ENCODE data around the gene MYO1C.

Gene MYO1C

DNA sequence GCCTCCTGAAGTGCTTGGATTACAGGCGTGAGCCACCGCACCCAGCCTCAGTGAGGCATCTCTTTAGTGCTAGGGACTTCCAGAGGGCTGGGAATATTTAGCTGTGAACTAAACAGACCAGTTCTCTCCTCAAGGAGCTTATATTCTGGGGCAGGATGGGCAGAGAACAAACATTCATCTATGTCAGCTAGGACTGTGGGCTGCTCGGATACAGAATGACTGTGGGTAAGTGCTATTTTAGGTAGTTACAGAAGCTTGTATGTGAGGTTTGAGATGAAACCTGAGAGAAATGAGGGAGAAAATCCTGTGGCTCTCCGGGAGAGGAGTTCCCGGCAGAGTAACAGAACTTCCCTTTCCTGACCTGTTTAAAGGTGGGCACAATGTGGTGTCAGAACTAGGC is 30.1 kb upstream of the MYO1C start:
- TF ChIP-seq SPI1 (IDR thresholded peaks at IDR 0.05; ENCODE audit: borderline replicate concordance, low read depth) (no peak), POLR2AphosphoS5 (IDR thresholded peaks at IDR 0.05; ENCODE audit: low read depth) (no peak), GABPA (IDR thresholded peaks at IDR 0.05; ENCODE audit: low read depth) (no peak)
- TF ChIP-seq, protein P1, sequence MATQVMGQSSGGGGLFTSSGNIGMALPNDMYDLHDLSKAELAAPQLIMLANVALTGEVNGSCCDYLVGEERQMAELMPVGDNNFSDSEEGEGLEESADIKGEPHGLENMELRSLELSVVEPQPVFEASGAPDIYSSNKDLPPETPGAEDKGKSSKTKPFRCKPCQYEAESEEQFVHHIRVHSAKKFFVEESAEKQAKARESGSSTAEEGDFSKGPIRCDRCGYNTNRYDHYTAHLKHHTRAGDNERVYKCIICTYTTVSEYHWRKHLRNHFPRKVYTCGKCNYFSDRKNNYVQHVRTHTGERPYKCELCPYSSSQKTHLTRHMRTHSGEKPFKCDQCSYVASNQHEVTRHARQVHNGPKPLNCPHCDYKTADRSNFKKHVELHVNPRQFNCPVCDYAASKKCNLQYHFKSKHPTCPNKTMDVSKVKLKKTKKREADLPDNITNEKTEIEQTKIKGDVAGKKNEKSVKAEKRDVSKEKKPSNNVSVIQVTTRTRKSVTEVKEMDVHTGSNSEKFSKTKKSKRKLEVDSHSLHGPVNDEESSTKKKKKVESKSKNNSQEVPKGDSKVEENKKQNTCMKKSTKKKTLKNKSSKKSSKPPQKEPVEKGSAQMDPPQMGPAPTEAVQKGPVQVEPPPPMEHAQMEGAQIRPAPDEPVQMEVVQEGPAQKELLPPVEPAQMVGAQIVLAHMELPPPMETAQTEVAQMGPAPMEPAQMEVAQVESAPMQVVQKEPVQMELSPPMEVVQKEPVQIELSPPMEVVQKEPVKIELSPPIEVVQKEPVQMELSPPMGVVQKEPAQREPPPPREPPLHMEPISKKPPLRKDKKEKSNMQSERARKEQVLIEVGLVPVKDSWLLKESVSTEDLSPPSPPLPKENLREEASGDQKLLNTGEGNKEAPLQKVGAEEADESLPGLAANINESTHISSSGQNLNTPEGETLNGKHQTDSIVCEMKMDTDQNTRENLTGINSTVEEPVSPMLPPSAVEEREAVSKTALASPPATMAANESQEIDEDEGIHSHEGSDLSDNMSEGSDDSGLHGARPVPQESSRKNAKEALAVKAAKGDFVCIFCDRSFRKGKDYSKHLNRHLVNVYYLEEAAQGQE (IDR thresholded peaks at IDR 0.05; ENCODE audit: insufficient replicate concordance, low read depth), result no peak
- TF ChIP-seq, protein P2, sequence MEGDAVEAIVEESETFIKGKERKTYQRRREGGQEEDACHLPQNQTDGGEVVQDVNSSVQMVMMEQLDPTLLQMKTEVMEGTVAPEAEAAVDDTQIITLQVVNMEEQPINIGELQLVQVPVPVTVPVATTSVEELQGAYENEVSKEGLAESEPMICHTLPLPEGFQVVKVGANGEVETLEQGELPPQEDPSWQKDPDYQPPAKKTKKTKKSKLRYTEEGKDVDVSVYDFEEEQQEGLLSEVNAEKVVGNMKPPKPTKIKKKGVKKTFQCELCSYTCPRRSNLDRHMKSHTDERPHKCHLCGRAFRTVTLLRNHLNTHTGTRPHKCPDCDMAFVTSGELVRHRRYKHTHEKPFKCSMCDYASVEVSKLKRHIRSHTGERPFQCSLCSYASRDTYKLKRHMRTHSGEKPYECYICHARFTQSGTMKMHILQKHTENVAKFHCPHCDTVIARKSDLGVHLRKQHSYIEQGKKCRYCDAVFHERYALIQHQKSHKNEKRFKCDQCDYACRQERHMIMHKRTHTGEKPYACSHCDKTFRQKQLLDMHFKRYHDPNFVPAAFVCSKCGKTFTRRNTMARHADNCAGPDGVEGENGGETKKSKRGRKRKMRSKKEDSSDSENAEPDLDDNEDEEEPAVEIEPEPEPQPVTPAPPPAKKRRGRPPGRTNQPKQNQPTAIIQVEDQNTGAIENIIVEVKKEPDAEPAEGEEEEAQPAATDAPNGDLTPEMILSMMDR (IDR thresholded peaks at IDR 0.05; ENCODE audit: insufficient read depth, low read length), result no peak
- Histone ChIP-seq H3K4me3 (replicated peaks; ENCODE audit: insufficient read depth, low read length) (no peak overlapping the region), H3K27ac (replicated peaks) (no peak overlapping the region), H3K27me3 (ENCODE audit: insufficient read depth, poor library complexity, severe bottlenecking) (no peaks in the 10 kb centered on the region)
- no peak for DNase-seq (ENCODE audit: low read depth in 1 of 2, low spot score in 1 of 2)

- Histone ChIP-seq H3K27me3 (ENCODE audit: insufficient read depth, poor library complexity, severe bottlenecking) (no peaks in the 10 kb centered on the region), H3K4me3 (replicated peaks; ENCODE audit: insufficient read depth, low read length) (no peak overlapping the region), H3K27ac (replicated peaks) (no peak overlapping the region)
- TF ChIP-seq POLR2AphosphoS5 (IDR thresholded peaks at IDR 0.05; ENCODE audit: low read depth), result no peak
- DNase-seq (ENCODE audit: low read depth in 1 of 2, low spot score in 1 of 2), result no peak
These were observed 28.7 kb upstream of the MYO1C start for GRCh38 chr17:1521086-1521640.

- Histone ChIP-seq H3K27ac (replicated peaks) (no peak overlapping the region), H3K27me3 (ENCODE audit: insufficient read depth, poor library complexity, severe bottlenecking) (no peaks in the 10 kb centered on the region), H3K4me3 (replicated peaks; ENCODE audit: insufficient read depth, low read length) (no peak overlapping the region)
- TF ChIP-seq POLR2AphosphoS5 (IDR thresholded peaks at IDR 0.05; ENCODE audit: low read depth) (no peak), SPI1 (IDR thresholded peaks at IDR 0.05; ENCODE audit: borderline replicate concordance, low read depth) (no peak)
- DNase-seq (ENCODE audit: low read depth in 1 of 2, low spot score in 1 of 2), result no peak
These were observed 27.2 kb upstream of the MYO1C start for GRCh38 chr17:1519678-1520077.

GRCh38 chr17:1518410-1518809 is 25.9 kb upstream of the MYO1C start:
- TF ChIP-seq SPI1 (IDR thresholded peaks at IDR 0.05; ENCODE audit: borderline replicate concordance, low read depth) (no peak), POLR2AphosphoS5 (IDR thresholded peaks at IDR 0.05; ENCODE audit: low read depth) (no peak), GABPA (IDR thresholded peaks at IDR 0.05; ENCODE audit: low read depth) (no peak)
- TF ChIP-seq, protein P2 (IDR thresholded peaks at IDR 0.05; ENCODE audit: insufficient read depth, low read length), result no peak
- TF ChIP-seq, protein P1 (IDR thresholded peaks at IDR 0.05; ENCODE audit: insufficient replicate concordance, low read depth), result no peak
- H3K27ac ChIP-seq (replicated peaks), result no peak overlapping the region
- H3K27me3 ChIP-seq (ENCODE audit: insufficient read depth, poor library complexity, severe bottlenecking), result no peaks in the 10 kb centered on the region
- no peak for DNase-seq (ENCODE audit: low read depth in 1 of 2, low spot score in 1 of 2)
- H3K4me3 ChIP-seq (replicated peaks; ENCODE audit: insufficient read depth, low read length), result no peak overlapping the region
